DND-41 (cell line): ENCODE measurements around the gene EML1.

Source experiments
- ATAC-seq: fragments of 200-7000 bp; cut with Tn5 transposase; 3 replicates; pipeline ENCODE4 v1.9.1; 2021; ENCODE audit warnings: low read depth; ENCODE audit not compliant: insufficient read depth
- DNase-seq: peaks from one replicate; pipeline ENCODE4 v3.0.0-alpha.2; 2020
- H2AFZ ChIP-seq: 2 replicates; pipeline ENCODE4 v1.6.0; 2012; ENCODE audit warnings: low read depth, low read length
- H3K27ac ChIP-seq: 2 replicates; pipeline ENCODE4 v1.5.1; 2012; ENCODE audit warnings: low read length, inconsistent platforms
- H3K27me3 ChIP-seq: fragments of 200-600 bp; sonication (generic); 2 replicates; pipeline ENCODE4 v1.6.0; 2012; ENCODE audit warnings: low read length, mild to moderate bottlenecking, inconsistent platforms; ENCODE audit not compliant: insufficient read depth, poor library complexity
- H3K36me3 ChIP-seq: 2 replicates; pipeline ENCODE4 v1.5.1; 2012; ENCODE audit warnings: low read length, inconsistent platforms; ENCODE audit not compliant: insufficient read depth
- H3K4me1 ChIP-seq: 2 replicates; pipeline ENCODE4 v1.5.1; 2012; ENCODE audit warnings: mild to moderate bottlenecking, low read length; ENCODE audit not compliant: insufficient read depth
- H3K4me2 ChIP-seq: 2 replicates; pipeline ENCODE4 v1.6.0; 2012; ENCODE audit warnings: mild to moderate bottlenecking, moderate library complexity, low read length, inconsistent platforms; ENCODE audit not compliant: insufficient read depth
- H3K4me3 ChIP-seq, 2 experiments: fragments of 200-600 bp in 1 of 2; shearing (Covaris generic) in 1 of 2; 2 replicates each; pipeline ENCODE4 v1.5.1; 2012 to 2016; ENCODE audit warnings: inconsistent platforms in 2 of 2, low read length in 2 of 2, mild to moderate bottlenecking in 2 of 2, low read depth in 1 of 2, moderate library complexity in 1 of 2
- H3K79me2 ChIP-seq: 2 replicates; pipeline ENCODE4 v1.6.0; 2012; ENCODE audit warnings: low read length, inconsistent platforms; ENCODE audit not compliant: insufficient read depth
- H3K9ac ChIP-seq: 2 replicates; pipeline ENCODE4 v1.6.0; 2012; ENCODE audit warnings: low read depth, mild to moderate bottlenecking, inconsistent platforms, low read length, moderate library complexity
- H3K9me3 ChIP-seq: 2 replicates; pipeline ENCODE4 v1.5.1; 2012; ENCODE audit warnings: low read length, moderate library complexity, mild to moderate bottlenecking, inconsistent platforms; ENCODE audit not compliant: insufficient read depth, severe bottlenecking
- H4K20me1 ChIP-seq: 2 replicates; pipeline ENCODE4 v1.6.0; 2012; ENCODE audit warnings: low read length; ENCODE audit not compliant: insufficient read depth
- EZH2 ChIP-seq: IDR thresholded peaks from 3 replicates; pipeline ENCODE4 v1.6.1; 2012; ENCODE audit warnings: borderline replicate concordance, low read depth, mild to moderate bottlenecking, moderate library complexity, low read length, inconsistent platforms; ENCODE audit not compliant: severe bottlenecking
- TF ChIP-seq, protein P1 (sequence below): IDR thresholded peaks from 2 replicates; pipeline ENCODE4 v1.5.1; 2012; ENCODE audit warnings: borderline replicate concordance, low read length, moderate library complexity, mild to moderate bottlenecking; ENCODE audit not compliant: poor library complexity, severe bottlenecking; ENCODE audit errors: extremely low read depth

EML1 gene

DNA sequence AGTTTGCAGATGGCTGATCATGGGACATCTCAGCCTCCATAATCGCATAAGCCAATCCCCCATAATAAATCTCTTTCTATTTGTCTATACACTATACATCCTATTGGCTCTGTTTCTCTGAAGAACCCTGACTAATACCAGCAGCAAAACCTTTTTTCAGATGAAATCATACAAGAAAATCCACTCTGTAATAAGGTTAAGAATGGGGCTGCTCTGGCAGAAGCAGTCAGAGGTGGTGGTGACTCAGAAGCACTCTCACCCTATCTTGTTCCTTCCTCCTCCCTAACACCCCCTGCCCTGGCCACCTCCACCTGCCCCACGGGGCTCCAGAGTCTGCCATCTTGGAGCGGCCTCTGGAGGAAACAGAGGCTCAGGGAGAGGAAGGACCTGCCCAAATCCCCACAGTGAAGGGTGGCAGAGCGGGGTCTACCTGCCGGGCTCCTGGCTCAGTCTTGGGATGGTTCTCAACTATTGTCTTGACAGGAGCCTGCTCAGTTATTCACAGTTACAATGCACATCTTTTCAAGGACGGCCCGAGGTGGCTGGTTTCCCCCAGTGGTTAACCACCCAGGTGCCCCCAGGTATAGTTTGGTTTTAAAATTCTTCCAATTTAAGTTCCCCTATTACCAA, 162.7 kb downstream of the EML1 start:
- Histone ChIP-seq H2AFZ (no peak overlapping the region), H3K4me1 (no peaks in the 10 kb centered on the region), H3K9ac (no peak overlapping the region), H4K20me1 (no peaks in the 10 kb centered on the region), H3K9me3 (no peaks in the 10 kb centered on the region), H3K4me2 (no peak overlapping the region), H3K27ac (no peak overlapping the region), H3K27me3 (peaks cover 9% of the 10 kb centered on the region), H3K36me3 (no peaks in the 10 kb centered on the region), H3K4me3 (no peak overlapping the region), H3K79me2 (no peaks in the 10 kb centered on the region)
- TF ChIP-seq, protein P1, sequence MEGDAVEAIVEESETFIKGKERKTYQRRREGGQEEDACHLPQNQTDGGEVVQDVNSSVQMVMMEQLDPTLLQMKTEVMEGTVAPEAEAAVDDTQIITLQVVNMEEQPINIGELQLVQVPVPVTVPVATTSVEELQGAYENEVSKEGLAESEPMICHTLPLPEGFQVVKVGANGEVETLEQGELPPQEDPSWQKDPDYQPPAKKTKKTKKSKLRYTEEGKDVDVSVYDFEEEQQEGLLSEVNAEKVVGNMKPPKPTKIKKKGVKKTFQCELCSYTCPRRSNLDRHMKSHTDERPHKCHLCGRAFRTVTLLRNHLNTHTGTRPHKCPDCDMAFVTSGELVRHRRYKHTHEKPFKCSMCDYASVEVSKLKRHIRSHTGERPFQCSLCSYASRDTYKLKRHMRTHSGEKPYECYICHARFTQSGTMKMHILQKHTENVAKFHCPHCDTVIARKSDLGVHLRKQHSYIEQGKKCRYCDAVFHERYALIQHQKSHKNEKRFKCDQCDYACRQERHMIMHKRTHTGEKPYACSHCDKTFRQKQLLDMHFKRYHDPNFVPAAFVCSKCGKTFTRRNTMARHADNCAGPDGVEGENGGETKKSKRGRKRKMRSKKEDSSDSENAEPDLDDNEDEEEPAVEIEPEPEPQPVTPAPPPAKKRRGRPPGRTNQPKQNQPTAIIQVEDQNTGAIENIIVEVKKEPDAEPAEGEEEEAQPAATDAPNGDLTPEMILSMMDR: no peak
- TF ChIP-seq EZH2: no peak
- no peak for ATAC-seq
- DNase-seq: no peak

DNA sequence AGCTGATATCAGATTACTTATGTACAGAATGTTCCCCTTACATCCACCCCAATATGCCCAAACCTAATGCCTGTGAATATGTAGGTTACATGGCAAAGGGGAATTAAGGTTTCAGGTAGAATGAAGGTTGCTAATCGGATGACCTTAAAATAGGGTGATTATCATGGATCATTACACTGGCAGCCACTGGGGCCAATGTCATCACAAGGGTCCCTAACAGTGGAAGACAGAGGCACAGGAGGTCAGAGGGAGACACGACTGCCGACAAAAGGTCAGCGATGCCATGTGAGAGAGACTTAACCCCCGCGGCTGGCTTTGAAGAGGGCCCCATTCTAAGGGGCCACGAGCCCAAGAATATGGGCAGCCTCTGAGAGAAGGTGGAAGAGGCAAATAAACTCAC, 165.2 kb downstream of the EML1 start:
- Histone ChIP-seq H3K4me1 (no peaks in the 10 kb centered on the region), H3K79me2 (no peaks in the 10 kb centered on the region), H3K4me3 (no peak overlapping the region), H3K9me3 (no peaks in the 10 kb centered on the region), H3K27ac (no peak overlapping the region), H4K20me1 (no peaks in the 10 kb centered on the region), H3K36me3 (no peaks in the 10 kb centered on the region), H3K9ac (no peak overlapping the region), H3K27me3 (peaks cover 9% of the 10 kb centered on the region), H3K4me2 (no peak overlapping the region), H2AFZ (no peak overlapping the region)
- ATAC-seq (no peak), DNase-seq (no peak)
- TF ChIP-seq, protein P1: no peak
- no peak for TF ChIP-seq EZH2

DNA sequence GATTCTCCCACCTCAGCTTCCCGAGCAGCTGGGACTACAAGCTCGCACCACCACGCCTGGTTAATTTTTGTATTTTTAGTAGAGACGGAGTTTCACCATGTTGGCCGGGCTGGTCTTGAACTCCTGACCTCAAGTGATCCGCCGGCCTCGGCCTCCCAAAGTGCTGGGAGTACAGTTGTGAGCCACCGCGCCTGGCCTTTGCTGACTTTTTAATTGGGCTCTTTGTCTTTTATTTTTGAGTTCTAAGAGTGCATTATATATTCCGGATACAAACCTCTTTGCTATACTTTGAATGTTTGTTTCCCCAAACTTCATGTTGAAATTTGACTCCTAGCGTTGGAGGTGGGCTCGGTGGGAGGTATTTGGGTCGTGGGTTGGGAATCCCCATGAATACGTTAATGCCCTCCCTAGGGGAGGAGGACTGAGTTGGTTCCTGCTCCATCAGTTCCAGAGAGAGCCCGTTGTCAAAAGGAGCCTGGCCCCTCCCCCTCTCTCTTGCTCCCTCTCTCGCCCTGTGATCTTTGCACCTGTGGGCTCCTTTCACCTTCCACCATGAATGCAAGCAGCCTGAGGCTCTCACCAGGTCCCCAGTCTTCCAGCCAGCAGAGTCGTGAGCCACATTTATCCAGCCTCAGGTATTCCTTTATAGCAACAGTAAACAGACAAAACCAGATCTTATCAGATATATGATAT, 168.8 kb downstream of the EML1 start:
- no peak overlapping the region for H3K4me3 ChIP-seq
- ATAC-seq (no peak), DNase-seq (no peak)
- H3K4me2 ChIP-seq: no peak overlapping the region
- H3K4me1 ChIP-seq: no peaks in the 10 kb centered on the region
- no peak overlapping the region for H3K27ac ChIP-seq
- no peaks in the 10 kb centered on the region for H3K9me3 ChIP-seq
- no peak overlapping the region for H3K9ac ChIP-seq
- H3K27me3 ChIP-seq: peaks cover 4% of the 10 kb centered on the region
- no peaks in the 10 kb centered on the region for H3K36me3 ChIP-seq
- no peaks in the 10 kb centered on the region for H4K20me1 ChIP-seq
- TF ChIP-seq, protein P1: no peak
- TF ChIP-seq EZH2: no peak
- H3K79me2 ChIP-seq: no peaks in the 10 kb centered on the region
- H2AFZ ChIP-seq: no peak overlapping the region
